Left ventricle myocardium inferior (tissue), 1 donor: ENCODE measurements around the gene LRRC45. TPM values are rescaled to one million over a fixed set of nuclear protein-coding genes. Genes with fewer than 3 reads are reported as not detected.

Experiments
- DNase-seq: peaks from one replicate; pipeline ENCODE4 v3.0.0-alpha.2; 2020
- H3K27ac ChIP-seq: fragments of 200-600 bp; replicated peaks from 2 replicates; pipeline ENCODE4 v1.8.0; 2021
- H3K27me3 ChIP-seq: fragments of 200-600 bp; 2 replicates; pipeline ENCODE4 v1.8.0; 2021; ENCODE audit warnings: low read depth
- H3K36me3 ChIP-seq: fragments of 200-600 bp; 2 replicates; pipeline ENCODE4 v1.8.0; 2021
- H3K4me1 ChIP-seq: fragments of 200-600 bp; 2 replicates; pipeline ENCODE4 v1.8.0; 2021
- H3K4me3 ChIP-seq: fragments of 200-600 bp; 2 replicates; pipeline ENCODE4 v1.8.0; 2021; ENCODE audit warnings: mild to moderate bottlenecking, moderate library complexity
- H3K9me3 ChIP-seq: fragments of 200-600 bp; replicated peaks from 2 replicates; pipeline ENCODE4 v1.8.0; 2021
- intact Hi-C: fragments of 100-400 bp; cut with micrococcal nuclease; formaldehyde crosslinking; loops from one replicate; pipeline ENCODE4 v1.11.0; 2022
- total RNA-seq: library from RNA; stranded (reverse); fragmentation: NEBNext Ultra II Directional; extraction: Animal tissue kit (Norgen Biotek cat#: 25700); gene quantifications from one replicate; pipeline ENCODE4 v1.2.1, GENCODE V29; 2021
- TF ChIP-seq, protein P1 (sequence below): fragments of 200-600 bp; IDR thresholded peaks from 2 replicates; pipeline ENCODE4 v1.8.0; 2021; ENCODE audit warnings: antibody characterized with exemption, mild to moderate bottlenecking, borderline replicate concordance
- donor health status: DM: no; HTN: yes; CAD: no; lungs with severe emphysema.

The LRRC45 gene
- total RNA-seq, 1 donor from 2014 or later: 4.3 TPM

DNA sequence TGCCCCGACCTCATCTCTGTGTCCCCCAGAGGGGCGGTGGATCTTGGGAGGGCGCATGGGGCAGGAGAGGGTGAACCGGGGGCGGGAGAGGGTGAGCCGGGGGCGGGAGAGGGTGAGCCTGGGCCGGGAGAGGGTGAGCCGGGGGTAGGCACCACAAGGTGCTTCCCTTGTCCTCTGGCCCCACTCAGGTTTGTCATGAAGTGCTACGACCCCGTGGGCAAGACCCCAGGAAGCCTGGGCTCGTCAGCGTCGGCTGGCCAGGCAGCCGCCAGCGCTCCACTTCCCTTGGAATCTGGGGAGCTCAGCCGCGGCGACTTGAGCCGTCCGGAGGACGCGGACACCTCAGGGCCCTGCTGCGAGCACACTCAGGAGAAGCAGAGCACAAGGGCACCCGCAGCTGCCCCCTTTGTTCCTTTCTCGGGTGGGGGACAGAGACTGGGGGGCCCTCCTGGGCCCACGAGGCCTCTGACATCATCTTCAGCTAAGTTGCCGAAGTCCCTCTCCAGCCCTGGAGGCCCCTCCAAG lies 26.8 kb upstream of the LRRC45 start:
- TF ChIP-seq, protein P1, sequence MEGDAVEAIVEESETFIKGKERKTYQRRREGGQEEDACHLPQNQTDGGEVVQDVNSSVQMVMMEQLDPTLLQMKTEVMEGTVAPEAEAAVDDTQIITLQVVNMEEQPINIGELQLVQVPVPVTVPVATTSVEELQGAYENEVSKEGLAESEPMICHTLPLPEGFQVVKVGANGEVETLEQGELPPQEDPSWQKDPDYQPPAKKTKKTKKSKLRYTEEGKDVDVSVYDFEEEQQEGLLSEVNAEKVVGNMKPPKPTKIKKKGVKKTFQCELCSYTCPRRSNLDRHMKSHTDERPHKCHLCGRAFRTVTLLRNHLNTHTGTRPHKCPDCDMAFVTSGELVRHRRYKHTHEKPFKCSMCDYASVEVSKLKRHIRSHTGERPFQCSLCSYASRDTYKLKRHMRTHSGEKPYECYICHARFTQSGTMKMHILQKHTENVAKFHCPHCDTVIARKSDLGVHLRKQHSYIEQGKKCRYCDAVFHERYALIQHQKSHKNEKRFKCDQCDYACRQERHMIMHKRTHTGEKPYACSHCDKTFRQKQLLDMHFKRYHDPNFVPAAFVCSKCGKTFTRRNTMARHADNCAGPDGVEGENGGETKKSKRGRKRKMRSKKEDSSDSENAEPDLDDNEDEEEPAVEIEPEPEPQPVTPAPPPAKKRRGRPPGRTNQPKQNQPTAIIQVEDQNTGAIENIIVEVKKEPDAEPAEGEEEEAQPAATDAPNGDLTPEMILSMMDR: no peak
- intact Hi-C loops: no loop called here
- H3K4me3 ChIP-seq: no peak overlapping the region

DNA sequence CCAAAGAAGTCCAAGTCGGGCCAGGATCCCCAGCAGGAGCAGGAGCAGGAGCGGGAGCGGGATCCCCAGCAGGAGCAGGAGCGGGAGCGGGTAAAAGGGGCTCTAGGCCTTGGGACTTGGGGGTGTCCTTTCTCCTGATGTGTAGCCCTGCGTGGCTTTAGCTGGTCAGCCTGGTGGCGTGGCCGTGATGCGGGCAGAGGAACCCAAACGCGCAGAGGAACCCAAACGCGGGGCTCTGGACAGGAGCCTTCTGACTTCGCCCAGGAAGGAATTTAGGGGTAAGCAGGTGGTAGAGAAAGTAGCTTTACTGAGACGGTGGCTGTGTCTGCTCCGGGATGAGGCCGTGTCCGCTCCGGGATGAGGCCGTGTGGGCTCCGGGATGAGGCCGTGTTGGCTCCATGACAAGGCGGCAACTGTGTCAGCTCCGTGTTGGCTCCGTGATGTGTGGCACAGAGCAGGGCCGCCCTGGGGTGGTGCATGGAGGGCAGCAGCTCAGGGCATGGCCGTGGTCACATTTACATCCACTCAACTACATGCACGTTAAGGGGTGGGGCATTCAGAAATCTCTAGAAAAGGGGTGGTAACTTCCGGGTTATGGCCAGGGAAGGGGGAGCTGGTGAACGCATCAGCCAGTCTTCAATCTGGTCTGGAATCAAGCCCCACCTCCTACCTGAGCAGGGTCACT lies 26.2 kb upstream of the LRRC45 start:
- TF ChIP-seq, protein P1: no peak
- Histone ChIP-seq H3K36me3 (peaks cover 15% of the 10 kb centered on the region), H3K27me3 (no peaks in the 10 kb centered on the region), H3K4me1 (peaks cover 17% of the 10 kb centered on the region), H3K4me3 (no peak overlapping the region), H3K27ac (no peak overlapping the region), H3K9me3 (no peaks in the 10 kb centered on the region)
- intact Hi-C loops: no loop called here
- DNase-seq: no peak

More for the DNA sequence above, 26.8 kb upstream of the LRRC45 start:
- Histone ChIP-seq H3K27me3 (no peaks in the 10 kb centered on the region), H3K27ac (no peak overlapping the region), H3K36me3 (peaks cover 15% of the 10 kb centered on the region), H3K9me3 (no peaks in the 10 kb centered on the region), H3K4me1 (peaks cover 23% of the 10 kb centered on the region)
- no peak for DNase-seq

DNA sequence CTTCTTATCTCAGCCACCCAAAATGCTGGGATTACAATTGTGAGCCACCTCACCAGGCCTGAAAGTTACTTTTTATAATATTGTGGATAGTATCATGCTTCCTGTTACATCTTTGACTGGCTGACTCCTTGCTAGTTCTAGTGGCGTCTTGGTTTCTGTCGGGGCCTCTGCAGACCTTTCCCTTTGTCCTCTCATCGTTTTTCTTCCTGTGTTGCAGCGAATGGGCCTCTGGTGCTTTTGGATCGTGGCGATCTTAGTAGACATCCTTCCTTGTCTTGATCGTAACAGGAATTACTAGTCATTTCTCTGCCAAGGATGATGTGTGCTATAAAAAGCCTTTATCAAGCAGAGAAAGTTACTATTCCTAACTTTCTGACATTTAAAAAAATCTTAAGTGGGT lies 24.9 kb upstream of the LRRC45 start:
- TF ChIP-seq, protein P1: no peak
- DNase-seq: no peak
- peaks cover 15% of the 10 kb centered on the region for H3K4me1 ChIP-seq
- H3K27ac ChIP-seq: no peak overlapping the region
- H3K4me3 ChIP-seq: no peak overlapping the region
- intact Hi-C loops: no loop called here
- peaks cover 15% of the 10 kb centered on the region for H3K36me3 ChIP-seq
- no peaks in the 10 kb centered on the region for H3K27me3 ChIP-seq
- no peaks in the 10 kb centered on the region for H3K9me3 ChIP-seq

DNA sequence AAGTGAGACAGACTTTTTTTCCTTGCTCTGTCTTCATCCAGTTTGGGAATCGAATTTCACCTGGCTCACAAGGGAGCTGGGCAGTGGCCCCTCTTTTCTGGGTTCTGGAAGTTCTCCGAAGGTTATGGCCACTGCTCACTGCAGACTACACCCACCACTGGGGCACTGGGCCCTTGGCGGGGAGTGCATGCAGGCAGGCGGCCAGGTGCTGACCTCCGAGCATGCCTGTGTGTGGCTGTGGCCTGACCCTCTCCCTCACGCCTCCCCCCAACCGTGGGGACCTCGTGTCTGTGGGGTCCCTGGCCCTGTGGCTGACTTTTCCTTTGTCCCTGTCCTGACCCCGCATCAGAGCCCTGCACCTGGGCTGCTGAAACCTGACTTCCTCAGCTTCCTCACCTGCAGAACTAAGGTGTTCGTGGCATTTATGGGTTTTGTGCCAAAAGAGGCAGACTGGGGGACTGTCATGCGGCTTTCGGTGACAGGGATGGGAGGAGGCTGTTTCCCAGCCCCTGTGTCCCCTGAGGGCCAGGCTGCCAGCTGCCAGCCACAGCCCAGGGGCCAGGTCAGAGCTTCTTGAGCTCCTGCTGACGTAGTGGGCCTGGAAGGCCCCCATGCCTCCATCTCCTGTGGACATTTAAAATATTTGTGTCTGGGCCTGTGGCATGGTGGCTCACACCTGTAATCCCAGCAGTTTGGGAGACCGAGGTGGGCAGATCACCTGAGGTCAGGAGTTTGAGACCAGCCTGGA lies 24.2 kb upstream of the LRRC45 start:
- DNase-seq: no peak
- intact Hi-C loops: no loop called here
- Histone ChIP-seq H3K36me3 (peaks cover 15% of the 10 kb centered on the region), H3K4me3 (no peak overlapping the region), H3K27me3 (no peaks in the 10 kb centered on the region), H3K4me1 (peaks cover 22% of the 10 kb centered on the region), H3K27ac (no peak overlapping the region), H3K9me3 (no peaks in the 10 kb centered on the region)
- TF ChIP-seq, protein P1: no peak

DNA sequence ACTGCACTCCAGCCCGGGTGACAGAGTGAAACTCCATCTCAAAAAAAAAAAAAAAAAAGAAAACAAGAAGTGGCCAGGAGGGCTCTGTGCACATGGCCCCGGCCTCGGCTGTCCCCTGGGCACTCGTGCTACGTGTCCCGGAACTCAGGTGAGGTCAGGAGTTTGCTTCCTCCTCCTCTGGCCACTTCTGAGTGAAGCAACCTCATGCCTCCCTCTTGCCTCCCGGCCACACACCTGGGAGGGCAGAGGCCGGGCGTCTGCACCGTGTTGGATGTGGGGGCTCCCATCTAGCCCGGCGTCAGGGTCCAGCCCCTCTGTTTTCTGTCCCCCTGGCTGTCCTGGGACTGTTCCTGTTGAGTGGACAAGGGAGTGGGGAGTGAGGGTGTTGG lies 23.5 kb upstream of the LRRC45 start:
- Histone ChIP-seq H3K27ac (no peak overlapping the region), H3K27me3 (no peaks in the 10 kb centered on the region), H3K4me1 (peaks cover 26% of the 10 kb centered on the region), H3K9me3 (no peaks in the 10 kb centered on the region), H3K4me3 (no peak overlapping the region), H3K36me3 (peaks cover 15% of the 10 kb centered on the region)
- no peak for DNase-seq
- TF ChIP-seq, protein P1: no peak
- intact Hi-C loops: no loop called here
